Right atrium auricular region (tissue), 2 donors: ENCODE results near the gene MSANTD2. TPM values are rescaled to one million over a fixed set of nuclear protein-coding genes. Genes with fewer than 3 reads are reported as not detected.
A peak's percentile ranks its signal among the peaks of the same experiment; 100 is the strongest.

Experiments
- DNase-seq: peaks from one replicate; pipeline ENCODE4 v3.0.0-alpha.2; 2019; ENCODE audit warnings: low spot score
- H3K27ac ChIP-seq, 2 donors: fragments of 200-600 bp; sonication (generic); 1 replicate in 1 of 2; 2 replicates in 1 of 2; pipeline ENCODE4 v1.5.1; 2016 to 2019
- H3K27me3 ChIP-seq, 2 donors: fragments of 200-600 bp; sonication (generic); one replicate each; pipeline versions ENCODE4 v1.5.1 to v1.6.0; 2017 to 2019
- H3K36me3 ChIP-seq: fragments of 200-600 bp; sonication (generic); one replicate; pipeline ENCODE4 v1.5.1; 2016
- H3K4me1 ChIP-seq, 2 donors: fragments of 200-600 bp; sonication (generic); one replicate each; pipeline versions ENCODE4 v1.5.1 to v1.6.0; 2017 to 2019
- H3K4me3 ChIP-seq, 2 donors: fragments of 200-600 bp; sonication (generic); 1 replicate in 1 of 2; 2 replicates in 1 of 2; pipeline ENCODE4 v1.5.1; 2017 to 2019; ENCODE audit warnings: mild to moderate bottlenecking in 1 of 2, moderate library complexity in 1 of 2
- H3K9me3 ChIP-seq, 2 donors: fragments of 200-600 bp; sonication (generic); one replicate each; pipeline ENCODE4 v1.5.1; 2019
- total RNA-seq, 2 donors: library from RNA; depleted of rRNA; stranded (reverse); fragments of >200 nt; gene quantifications; one replicate each; pipeline ENCODE4 v1.1.0, GENCODE V29; 2016
- TF ChIP-seq, protein P1 (sequence below), 2 donors: fragments of 200-600 bp; sonication (generic); IDR thresholded peaks; one replicate each; pipeline ENCODE4 v1.5.1; 2019; ENCODE audit warnings: antibody characterized with exemption in 2 of 2

The MSANTD2 gene
- total RNA-seq, 2 donors from 2014 or later = 2.9 to 6.5 TPM

DNA sequence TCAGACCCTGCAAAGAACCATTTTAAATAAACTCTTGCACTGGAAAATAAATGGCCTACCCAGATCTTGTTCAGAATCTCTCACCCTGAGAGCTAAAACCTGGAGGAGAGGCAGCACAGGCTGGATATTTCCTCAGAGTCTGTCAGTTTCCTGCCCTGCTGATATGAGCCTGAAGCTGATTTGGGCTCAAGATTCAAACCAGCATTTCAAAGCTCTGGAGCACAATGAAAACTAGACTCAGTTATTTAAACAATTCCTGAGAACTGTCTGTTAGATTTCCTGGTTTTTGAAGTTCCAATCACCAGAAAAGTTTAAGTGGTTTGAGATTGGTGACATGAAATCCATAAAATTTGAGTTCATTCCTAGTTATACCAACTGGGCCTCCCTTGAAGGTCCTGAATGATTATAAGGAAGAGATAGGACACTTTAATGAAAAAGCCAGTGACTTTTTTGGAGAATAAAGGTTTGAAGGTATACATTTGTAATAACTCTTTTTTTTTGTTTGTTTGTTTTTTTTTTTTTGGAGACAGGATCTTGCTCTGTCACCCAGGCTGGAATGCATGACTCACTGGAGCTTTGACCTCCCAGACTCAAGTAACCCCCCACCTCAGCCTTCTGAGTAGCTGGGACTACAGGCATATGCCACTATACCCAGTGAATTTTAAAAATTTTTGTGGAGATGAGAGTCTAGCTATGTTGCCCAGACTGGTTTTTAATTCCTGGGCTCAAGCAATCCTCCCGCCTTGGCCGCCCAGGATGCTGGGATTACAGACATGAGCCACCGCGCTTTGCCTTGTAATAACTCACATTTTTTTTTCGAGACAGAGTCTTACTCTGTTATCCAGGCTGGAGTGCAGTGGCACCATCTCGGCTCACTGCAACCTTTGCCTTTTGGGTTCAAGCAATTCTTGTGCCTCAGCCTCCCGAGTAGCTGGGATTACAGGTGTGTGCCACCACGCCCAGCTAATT, 30.1 kb downstream of the MSANTD2 start:
- Histone ChIP-seq H3K27me3 (no peaks in the 10 kb centered on the region), H3K4me1 (no peaks in the 10 kb centered on the region), H3K36me3 (peaks cover 34% of the 10 kb centered on the region), H3K27ac (no peak overlapping the region), H3K4me3 (no peak overlapping the region), H3K9me3 (no peaks in the 10 kb centered on the region)
- TF ChIP-seq, protein P1, sequence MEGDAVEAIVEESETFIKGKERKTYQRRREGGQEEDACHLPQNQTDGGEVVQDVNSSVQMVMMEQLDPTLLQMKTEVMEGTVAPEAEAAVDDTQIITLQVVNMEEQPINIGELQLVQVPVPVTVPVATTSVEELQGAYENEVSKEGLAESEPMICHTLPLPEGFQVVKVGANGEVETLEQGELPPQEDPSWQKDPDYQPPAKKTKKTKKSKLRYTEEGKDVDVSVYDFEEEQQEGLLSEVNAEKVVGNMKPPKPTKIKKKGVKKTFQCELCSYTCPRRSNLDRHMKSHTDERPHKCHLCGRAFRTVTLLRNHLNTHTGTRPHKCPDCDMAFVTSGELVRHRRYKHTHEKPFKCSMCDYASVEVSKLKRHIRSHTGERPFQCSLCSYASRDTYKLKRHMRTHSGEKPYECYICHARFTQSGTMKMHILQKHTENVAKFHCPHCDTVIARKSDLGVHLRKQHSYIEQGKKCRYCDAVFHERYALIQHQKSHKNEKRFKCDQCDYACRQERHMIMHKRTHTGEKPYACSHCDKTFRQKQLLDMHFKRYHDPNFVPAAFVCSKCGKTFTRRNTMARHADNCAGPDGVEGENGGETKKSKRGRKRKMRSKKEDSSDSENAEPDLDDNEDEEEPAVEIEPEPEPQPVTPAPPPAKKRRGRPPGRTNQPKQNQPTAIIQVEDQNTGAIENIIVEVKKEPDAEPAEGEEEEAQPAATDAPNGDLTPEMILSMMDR (IDR thresholded peaks at IDR 0.05) = no peak
- DNase-seq = no peak

DNA sequence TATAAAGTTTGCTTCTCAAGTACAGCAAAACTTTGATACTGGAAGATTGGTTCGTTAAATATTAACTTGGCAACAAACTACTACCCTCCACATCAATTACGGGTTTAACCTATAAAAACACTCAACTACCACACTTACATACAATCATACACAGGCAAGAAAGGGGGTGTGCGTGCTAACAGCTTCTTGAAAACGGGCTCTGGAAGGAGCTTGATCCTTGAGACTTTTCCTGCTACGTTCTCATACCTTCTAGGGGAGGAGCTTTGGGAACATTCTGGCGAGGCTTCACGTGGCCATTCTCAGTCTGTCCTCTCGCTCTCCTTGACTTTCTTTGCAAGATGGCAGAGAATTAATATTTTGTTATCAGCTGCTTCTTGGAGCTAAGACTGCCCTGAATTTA, 31.3 kb downstream of the MSANTD2 start:
- no peaks in the 10 kb centered on the region for H3K9me3 ChIP-seq
- no peak overlapping the region for H3K4me3 ChIP-seq
- H3K27me3 ChIP-seq = no peaks in the 10 kb centered on the region
- peaks cover 34% of the 10 kb centered on the region for H3K36me3 ChIP-seq
- TF ChIP-seq, protein P1 (IDR thresholded peaks at IDR 0.05) = no peak
- H3K4me1 ChIP-seq = no peaks in the 10 kb centered on the region
- no peak for DNase-seq
- H3K27ac ChIP-seq = no peak overlapping the region

DNA sequence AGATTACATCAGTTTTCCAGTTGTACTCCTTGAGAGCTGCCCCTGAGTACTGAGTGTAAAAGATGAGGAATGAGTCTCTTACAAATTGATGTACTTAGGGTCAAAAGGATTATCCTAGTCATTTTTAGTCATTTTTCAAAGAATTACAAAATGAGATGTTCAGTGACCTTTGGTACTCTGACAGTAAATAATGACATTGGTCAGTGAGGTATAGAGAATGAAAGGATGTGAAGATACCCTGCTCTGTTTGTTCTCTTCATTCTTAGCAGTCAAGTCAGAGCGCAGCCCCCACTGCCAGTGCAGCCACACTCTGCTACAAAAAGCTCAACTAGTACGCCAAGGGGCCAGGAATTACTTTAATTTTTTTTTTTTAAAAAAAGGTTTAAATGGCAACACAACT, 34.0 kb downstream of the MSANTD2 start:
- Histone ChIP-seq H3K36me3 (peaks cover 17% of the 10 kb centered on the region), H3K9me3 (no peaks in the 10 kb centered on the region), H3K4me1 (peaks cover 0 to 21% of the 10 kb centered on the region in 2 donors), H3K27ac (no peak overlapping the region), H3K27me3 (peaks cover 0 to 10% of the 10 kb centered on the region in 2 donors), H3K4me3 (no peak overlapping the region)
- TF ChIP-seq, protein P1 (IDR thresholded peaks at IDR 0.05) = no peak
- DNase-seq = no peak

DNA sequence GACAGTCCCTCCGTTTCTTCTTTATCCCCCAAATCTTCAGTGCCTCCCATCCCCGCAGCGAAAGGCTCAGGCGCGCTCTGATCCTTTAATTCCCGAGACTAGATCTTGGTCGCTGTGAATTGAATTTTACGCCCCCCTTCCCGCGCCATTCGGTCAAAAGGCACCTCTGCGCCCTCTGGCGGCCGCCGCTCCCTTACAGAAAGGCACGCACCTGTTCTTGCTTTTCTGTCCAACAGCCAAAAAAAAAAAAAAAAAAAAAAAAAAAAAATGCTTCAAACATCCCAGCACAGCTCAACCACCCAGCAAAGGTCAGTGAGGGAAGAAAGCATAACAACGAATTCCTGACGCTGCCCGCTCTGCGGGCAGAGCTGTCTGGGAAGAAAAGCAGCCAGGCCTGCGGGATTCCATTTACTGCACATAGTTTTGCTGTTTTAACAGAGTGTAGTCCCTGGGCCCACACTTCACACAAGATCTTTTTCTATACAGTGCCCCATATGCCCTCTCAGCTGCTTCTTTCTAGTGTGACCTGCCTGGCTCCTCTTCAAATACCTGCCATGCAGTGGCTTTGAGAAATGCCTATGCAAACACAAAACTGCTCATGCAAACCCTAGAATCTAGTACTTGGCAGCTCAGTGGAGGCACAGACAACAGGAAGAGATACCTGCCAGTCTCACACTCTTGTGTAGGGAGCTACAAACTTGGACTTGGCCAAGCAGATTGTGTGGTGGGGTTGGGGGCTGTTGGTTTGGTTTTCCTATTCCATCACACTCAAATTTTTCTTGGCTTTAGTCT, 36.9 kb downstream of the MSANTD2 start:
- Histone ChIP-seq H3K9me3 (no peaks in the 10 kb centered on the region), H3K27ac (peak overlapping the region; percentile 87 to 88), H3K4me1 (peaks cover 0 to 42% of the 10 kb centered on the region in 2 donors), H3K27me3 (peaks cover 9 to 10% of the 10 kb centered on the region in 2 donors), H3K36me3 (peaks cover 12% of the 10 kb centered on the region), H3K4me3 (peak overlapping the region; percentile 55 to 65)
- TF ChIP-seq, protein P1 (IDR thresholded peaks at IDR 0.05) = peak; percentile 74 to 77
- no peak for DNase-seq

DNA sequence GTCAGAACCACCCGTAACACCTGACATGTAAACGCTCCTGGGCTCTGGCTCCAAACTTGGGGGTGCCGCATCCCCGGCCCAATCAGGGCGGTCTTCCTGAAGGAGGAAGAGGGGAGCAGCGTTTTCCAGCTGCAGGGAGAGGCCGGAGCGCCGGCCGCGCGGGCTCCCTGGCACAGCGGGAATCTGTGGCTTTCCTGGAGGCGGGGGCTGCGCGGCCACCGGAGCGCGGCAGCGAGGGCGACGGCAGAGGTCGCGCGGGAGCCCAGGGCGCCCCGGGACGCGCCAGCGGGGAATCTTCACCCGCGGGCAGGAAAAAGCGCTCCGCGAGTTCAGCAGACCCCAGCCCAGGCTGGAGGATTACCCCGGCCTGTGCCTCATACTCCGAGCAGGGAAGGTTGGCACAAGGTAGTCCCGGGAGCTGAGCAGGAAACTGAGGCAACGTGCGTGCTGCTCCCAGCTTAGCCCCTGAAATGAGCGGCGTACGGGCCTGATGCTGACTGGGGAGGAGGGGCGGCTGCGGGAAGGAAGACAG, 37.5 kb downstream of the MSANTD2 start:
- H3K27ac ChIP-seq = peak overlapping the region; percentile 87 to 88
- no peaks in the 10 kb centered on the region for H3K9me3 ChIP-seq
- peaks cover 0 to 48% of the 10 kb centered on the region in 2 donors for H3K4me1 ChIP-seq
- TF ChIP-seq, protein P1 (IDR thresholded peaks at IDR 0.05) = no peak
- no peak for DNase-seq
- peaks cover 11% of the 10 kb centered on the region for H3K36me3 ChIP-seq
- peak overlapping the region; percentile 55 to 65 for H3K4me3 ChIP-seq
- H3K27me3 ChIP-seq = peaks cover 9 to 10% of the 10 kb centered on the region in 2 donors
